GM19240 (cell line): ENCODE data around the gene CSNK1E.

Experiments used
- DNase-seq: peaks from one replicate; pipeline ENCODE4 v3.0.0; 2011; ENCODE audit warnings: low spot score; ENCODE audit not compliant: insufficient read length

The CSNK1E gene

GRCh38 chr22:38335077-38335476 is 17.8 kb upstream of the CSNK1E start:
- no peak for DNase-seq

GRCh38 chr22:38327805-38328204 is 10.6 kb upstream of the CSNK1E start:
- DNase-seq = no peak

- DNase-seq = no peak
Observed at GRCh38 chr22:38327396-38327795, 10.2 kb upstream of the CSNK1E start.

- no peak for DNase-seq
Observed at GRCh38 chr22:38325587-38325986, 8.4 kb upstream of the CSNK1E start.

DNA sequence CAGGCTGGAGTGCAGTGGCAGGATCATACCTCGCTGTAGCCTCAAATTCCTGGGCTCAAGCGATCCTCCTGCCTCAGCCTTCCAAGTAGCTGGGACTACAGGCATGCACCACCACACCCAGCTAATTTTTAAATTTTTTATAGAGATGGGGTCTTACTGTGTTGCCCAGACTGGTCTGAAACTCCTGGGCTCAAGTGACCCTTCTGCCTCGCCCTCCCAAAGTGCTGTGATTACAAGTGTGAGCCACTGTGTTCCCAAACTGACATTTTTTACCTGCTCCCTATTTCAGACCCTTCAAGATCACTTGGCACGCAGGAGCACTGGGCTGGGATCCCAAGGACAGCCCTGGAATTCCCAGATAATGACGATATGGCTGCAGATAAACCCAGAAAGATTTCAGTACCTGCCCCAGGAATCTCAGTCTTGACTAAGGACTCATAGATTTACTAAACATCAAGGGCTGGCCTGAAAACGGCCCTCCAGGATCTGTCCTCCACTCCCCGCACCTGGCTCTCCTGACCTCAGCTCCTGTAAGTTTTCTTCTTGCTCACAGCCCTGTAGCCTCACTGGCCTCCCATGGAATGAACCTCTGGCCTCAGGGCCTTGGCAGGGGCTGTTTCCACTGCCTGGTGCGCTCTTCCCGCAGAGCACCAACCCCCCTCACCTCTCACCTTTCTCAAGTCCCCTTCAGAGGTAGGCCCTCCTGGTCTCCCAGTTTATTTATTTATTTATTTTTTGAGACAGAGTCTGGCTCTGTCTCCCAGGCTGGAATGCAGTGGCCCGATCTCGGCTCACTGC is 3.6 kb upstream of the CSNK1E start:
- no peak for DNase-seq

DNA sequence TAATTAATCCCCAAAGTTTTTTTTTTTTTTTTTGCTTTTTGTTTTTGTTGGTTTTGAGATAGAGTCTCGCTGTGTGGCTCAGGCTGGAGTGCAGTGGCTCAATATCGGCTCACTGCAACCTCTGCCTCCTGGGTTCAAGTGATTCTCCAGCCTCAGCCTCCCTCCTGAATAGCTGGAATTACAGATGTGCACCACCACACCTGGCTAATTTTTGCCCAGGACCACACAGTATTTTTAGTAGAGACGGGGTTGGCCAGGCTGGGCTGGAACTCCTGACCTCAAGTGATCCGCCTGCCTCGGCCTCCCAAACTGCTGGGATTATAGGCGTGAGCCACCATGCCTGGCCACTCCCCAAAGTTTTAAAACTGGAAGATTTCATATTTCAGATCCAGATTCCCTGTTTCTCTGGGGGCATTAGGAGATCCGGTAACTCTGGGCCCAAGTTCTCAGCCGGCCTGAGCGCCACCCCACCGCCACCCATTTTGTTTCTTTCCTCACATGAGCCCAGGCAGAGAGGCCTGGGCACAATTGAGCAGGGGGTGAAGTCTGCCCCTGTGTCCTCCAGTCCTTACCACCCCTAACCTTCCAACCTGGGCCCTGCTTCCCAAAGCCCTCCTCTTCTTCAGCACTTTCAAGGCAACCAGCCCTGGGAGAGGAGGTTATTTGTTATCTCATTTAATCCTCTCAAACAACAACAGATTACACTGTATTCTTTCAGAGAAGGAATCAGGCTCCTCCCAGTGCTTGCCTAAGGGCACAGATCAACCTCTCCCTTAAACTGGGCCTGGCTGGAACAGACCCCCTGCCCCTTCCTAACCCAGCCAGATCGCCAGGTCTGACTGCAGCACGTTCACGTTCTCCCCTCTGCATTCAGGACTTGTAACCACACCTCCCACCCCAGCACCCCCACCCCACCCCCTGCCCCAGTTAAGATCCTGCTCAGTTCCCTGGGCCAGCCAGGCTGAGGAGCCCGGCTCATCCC is 1.9 kb upstream of the CSNK1E start:
- no peak for DNase-seq

- DNase-seq = no peak
Observed at GRCh38 chr22:38317995-38318715, 922 bp upstream of the CSNK1E start.

DNA sequence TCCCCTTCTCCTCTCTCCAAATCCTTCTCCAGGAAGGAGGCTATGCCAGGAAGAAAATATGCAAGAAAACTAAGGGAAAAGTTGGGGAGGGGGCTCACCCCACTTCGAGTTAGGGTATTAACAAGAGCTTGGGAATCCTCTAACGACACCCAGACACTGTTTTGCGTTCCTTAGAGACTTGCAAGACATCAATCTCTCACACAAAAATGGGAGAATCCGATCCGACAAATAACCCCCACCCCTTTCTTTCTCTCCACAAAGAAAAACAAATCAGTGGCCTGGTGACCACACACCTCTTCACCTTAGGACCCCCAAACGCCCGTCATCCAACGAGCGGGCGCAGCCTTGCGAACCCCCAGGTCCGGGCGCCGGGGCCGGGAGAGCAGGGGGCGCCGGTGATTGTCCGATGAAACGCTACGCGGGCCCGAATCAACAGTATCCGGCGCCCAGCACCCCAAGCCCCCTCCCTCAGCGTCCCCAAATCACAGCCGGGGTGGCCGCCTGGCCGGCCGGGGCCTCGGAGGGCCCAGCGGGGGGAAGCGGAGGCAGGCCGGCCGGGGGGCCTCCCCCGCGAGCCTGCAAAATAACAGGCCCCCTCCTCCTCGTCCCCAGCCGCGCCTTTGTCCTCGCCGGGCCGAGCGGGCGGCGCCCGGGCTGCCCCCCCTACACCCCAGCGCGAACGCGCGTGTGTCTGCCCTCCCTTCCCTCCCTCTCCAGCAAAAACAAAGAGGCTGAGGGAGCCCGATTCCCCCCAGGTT is 690 bp downstream of the CSNK1E start:
- no peak for DNase-seq

GRCh38 chr22:38315823-38316363 is 1.3 kb downstream of the CSNK1E start:
- no peak for DNase-seq

GRCh38 chr22:38314933-38315822 is 2.1 kb downstream of the CSNK1E start:
- no peak for DNase-seq

DNA sequence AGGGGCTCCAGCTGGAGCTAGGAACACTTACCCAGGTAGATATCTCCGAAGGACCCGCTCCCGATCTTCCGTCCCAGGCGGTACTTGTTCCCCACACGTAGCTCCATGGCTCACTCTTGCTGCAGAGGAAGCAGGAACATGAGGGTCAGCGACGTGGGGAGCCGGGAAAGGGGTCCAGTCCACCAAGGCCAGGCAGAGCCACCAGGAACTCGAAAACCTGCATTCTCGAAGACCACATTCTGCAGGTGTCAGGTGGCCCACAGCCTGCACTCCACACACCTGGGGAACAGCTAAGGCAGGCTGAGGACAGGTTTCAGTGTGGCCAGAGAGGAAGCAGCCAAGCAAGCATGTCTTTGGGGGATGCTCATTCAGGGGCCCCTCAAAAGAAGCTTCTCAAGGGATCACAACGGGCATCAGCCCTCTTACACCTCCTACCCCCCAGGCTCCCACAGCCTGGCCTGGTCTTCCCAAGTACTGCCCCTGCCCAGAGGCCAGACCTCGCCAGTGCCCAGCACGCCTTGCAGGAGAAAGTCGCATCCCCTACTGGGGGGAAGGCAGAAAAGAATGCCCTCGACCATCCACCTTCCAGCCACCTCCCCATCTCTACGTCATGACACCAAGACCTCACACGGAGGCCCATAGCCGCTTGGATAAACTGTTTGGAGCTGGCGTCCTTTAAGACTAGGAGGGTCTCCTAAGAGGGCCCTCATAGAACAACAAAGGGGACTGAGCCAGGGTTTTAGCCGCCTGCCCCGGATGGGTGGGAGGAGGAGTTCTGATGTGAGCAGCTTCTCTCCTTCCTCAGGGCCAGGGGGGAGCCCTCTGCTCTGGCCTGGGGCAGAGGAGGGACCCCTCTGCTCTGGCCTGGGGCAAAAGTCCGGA is 2.9 kb downstream of the CSNK1E start:
- DNase-seq = no peak

DNA sequence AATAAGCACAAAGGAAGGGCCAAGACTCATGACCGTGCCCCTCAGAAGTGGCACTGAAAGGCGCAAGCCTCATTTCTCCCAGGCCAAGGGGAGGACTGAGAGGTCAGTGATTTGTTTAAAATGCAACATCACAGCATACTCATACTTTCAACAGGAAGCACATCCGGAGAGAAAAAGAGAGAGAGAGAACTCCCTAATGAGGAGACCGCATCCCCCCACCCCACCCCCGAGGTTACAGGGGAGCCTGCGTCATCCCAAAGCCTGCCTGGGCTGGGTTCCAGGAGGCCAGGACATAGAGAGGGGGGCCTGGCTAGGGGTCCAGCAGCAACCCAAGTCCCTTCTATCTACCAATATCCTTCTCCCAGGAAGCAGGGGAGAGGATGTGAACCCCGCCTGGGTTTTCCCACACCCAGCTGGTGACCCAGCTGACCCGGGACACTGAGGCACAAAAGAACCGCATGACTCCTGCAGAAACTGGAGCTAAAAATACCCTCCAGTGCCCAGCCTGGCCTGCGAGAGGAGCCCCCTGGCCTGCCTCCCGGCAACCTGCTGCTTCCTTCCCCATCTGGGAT is 3.8 kb downstream of the CSNK1E start:
- DNase-seq = no peak

DNA sequence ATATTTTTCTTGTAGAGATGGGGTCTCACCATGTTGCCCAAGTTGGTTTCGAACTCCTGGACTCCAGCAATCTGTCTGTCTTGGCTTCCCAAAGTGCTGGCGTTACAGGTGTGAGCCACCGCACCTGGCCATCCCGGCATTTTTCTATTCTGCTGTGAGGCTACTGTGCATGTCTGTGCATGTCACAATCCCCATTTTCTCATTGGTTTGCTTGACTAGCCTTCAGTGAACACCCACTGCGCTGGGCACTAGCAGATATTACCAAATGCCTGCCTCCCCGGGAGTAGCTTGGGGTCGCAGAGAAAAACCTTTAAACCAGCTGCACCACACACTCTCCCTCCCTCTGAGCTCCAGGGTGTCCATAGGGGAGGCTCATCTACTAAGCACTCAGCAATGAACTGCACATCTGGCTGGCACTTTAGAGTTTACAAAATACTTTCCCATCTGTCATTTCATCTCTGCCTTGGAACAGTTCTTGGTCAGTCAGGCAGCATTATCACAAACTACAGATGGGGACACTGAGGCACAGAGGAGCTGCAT is 4.9 kb downstream of the CSNK1E start:
- DNase-seq = no peak

- no peak for DNase-seq
Observed at GRCh38 chr22:38311323-38311620, 6.0 kb downstream of the CSNK1E start.

GRCh38 chr22:38310518-38311322 is 6.5 kb downstream of the CSNK1E start:
- no peak for DNase-seq

DNA sequence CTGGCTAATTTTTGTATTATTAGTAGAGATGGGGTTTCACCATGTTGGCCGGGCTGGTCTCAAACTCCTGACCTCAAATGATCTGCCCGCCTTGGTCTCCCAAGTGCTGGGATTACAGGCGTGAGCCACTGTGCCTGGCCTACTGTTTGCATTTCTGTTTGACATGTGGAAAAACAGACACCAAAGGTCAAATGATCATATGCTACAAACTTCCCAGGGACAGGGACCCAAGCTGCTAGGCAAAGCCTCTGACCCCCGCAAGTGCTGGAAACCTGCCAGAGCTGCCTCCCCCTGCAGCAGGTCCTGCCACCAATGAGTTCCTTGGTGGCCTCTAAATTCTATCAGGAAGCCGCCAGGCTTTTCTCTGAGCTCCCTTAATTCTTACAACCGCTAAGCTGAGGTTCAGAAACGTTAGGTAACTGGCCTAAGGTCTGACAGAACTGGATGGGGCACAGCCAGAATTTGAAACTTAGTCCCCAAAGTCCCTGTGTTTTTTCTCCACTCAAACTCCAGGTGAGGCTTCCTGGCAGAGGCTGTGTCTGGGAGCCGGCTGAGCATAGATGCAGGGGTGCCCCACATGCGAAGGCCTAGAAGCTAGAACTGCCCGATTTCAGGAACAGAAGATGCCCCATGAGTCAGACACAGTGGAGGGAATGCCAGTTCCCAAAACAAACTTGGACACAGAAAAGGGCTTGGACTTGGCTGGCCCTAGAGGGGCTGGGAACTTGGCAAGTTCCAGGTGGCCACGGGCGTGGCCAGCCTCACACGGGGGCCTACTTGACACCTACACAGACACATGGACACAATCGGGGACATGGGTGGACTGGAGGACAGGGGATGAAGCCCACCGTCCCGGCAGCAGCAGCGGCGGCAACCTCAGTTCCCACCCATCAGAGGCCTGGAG is 7.4 kb downstream of the CSNK1E start:
- DNase-seq = no peak
